ENCODE data around the gene GBX1. TPM values are rescaled to one million over a fixed set of nuclear protein-coding genes. Genes with fewer than 3 reads are reported as not detected.

GBX1 gene
- total RNA-seq, 2 donors from 2014 or later: not detected

GRCh38 chr7:151124899-151125399, 42.5 kb downstream of the GBX1 start:
- Histone ChIP-seq H3K4me1 (ENCODE audit: control insufficient read depth in 1 of 2, low read depth in 2 of 2) (peaks cover 0 to 8% of the 10 kb centered on the region in 2 donors), H3K36me3 (peaks cover 25% of the 10 kb centered on the region), H3K27ac (no peak overlapping the region), H3K4me3 (peak overlapping the region; percentile 72), H3K27me3 (replicated peaks; ENCODE audit: insufficient read depth) (no peaks in the 10 kb centered on the region), H3K9me3 (no peaks in the 10 kb centered on the region)
- ATAC-seq (ENCODE audit: insufficient number of reproducible peaks, low FRiP score, low read depth) (no peak), DNase-seq (ENCODE audit: low spot score) (no peak)
- TF ChIP-seq, protein P1, sequence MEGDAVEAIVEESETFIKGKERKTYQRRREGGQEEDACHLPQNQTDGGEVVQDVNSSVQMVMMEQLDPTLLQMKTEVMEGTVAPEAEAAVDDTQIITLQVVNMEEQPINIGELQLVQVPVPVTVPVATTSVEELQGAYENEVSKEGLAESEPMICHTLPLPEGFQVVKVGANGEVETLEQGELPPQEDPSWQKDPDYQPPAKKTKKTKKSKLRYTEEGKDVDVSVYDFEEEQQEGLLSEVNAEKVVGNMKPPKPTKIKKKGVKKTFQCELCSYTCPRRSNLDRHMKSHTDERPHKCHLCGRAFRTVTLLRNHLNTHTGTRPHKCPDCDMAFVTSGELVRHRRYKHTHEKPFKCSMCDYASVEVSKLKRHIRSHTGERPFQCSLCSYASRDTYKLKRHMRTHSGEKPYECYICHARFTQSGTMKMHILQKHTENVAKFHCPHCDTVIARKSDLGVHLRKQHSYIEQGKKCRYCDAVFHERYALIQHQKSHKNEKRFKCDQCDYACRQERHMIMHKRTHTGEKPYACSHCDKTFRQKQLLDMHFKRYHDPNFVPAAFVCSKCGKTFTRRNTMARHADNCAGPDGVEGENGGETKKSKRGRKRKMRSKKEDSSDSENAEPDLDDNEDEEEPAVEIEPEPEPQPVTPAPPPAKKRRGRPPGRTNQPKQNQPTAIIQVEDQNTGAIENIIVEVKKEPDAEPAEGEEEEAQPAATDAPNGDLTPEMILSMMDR (IDR thresholded peaks at IDR 0.05): no peak

DNA sequence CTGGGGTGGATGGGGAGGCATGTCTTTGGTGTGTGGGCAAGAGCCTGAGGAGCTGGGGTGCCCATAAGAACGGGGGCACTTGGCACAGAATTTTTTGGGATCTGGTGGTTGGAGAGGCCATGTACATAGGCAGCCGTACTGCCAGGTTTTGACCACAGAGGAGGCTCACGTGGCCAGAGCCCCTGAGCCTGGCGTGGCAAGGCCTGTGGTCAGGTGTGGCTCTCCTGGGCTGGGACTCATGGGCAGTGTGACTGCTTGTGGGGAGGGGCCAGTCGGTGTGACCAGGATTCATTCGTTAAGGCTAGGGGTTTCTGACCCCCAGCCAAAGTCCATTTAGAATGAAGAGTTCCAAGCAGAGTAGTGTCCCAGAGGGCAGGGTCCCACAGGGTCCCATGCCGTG, 43.0 kb downstream of the GBX1 start:
- ATAC-seq (ENCODE audit: insufficient number of reproducible peaks, low FRiP score, low read depth) (no peak), DNase-seq (ENCODE audit: low spot score) (no peak)
- Histone ChIP-seq H3K27ac (no peak overlapping the region), H3K9me3 (no peaks in the 10 kb centered on the region), H3K4me1 (ENCODE audit: control insufficient read depth in 1 of 2, low read depth in 2 of 2) (peaks cover 0 to 8% of the 10 kb centered on the region in 2 donors), H3K27me3 (replicated peaks; ENCODE audit: insufficient read depth) (no peaks in the 10 kb centered on the region), H3K4me3 (no peak overlapping the region), H3K36me3 (peaks cover 24% of the 10 kb centered on the region)
- TF ChIP-seq, protein P1 (IDR thresholded peaks at IDR 0.05): no peak

- H3K27ac ChIP-seq: no peak overlapping the region
- DNase-seq (ENCODE audit: low spot score) (no peak), ATAC-seq (ENCODE audit: insufficient number of reproducible peaks, low FRiP score, low read depth) (peak; percentile 56)
- H3K36me3 ChIP-seq: peaks cover 30% of the 10 kb centered on the region
- H3K9me3 ChIP-seq: no peaks in the 10 kb centered on the region
- TF ChIP-seq, protein P1 (IDR thresholded peaks at IDR 0.05): peak; percentile 95
- peaks cover 0 to 8% of the 10 kb centered on the region in 2 donors for H3K4me1 ChIP-seq (ENCODE audit: control insufficient read depth in 1 of 2, low read depth in 2 of 2)
- H3K27me3 ChIP-seq (replicated peaks; ENCODE audit: insufficient read depth): no peaks in the 10 kb centered on the region
- no peak overlapping the region for H3K4me3 ChIP-seq
Measured at GRCh38 chr7:151123822-151124464, 43.6 kb downstream of the GBX1 start.

DNA sequence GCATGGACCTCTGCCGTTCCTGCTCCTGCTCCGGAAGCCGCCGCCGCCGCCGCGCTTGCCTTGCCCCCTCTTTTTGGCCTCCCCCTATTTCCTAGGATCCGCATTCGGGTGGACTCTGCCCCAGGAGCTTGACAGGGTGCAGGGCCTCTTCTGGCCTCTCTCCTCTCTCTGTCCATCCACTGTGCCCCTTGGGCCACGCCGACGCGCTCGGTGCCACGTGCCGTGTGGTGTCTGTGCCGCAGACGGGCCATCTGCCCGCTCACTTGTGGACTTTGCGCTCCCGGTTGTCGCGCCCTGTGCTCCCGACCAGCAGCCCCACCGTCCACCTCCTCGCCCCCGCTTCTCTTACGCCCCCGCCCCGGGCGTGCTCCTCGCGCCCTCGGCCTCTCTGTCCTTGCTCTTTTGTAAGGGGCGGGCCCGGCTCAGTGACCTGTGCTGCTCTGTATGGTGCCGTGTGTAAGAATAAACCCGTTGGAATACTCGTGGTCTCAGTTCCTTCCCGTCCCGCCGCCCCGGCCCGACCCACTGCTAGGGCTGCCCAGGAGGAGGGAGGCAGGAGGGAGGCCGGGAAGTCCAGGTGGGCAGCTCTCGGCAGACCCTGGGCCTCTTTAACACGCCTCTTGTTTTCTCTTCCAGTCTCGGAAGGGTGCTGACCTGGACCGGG, 44.2 kb downstream of the GBX1 start:
- H3K4me3 ChIP-seq: no peak overlapping the region
- peaks cover 30% of the 10 kb centered on the region for H3K36me3 ChIP-seq
- peaks cover 0 to 8% of the 10 kb centered on the region in 2 donors for H3K4me1 ChIP-seq (ENCODE audit: control insufficient read depth in 1 of 2, low read depth in 2 of 2)
- TF ChIP-seq, protein P1 (IDR thresholded peaks at IDR 0.05): no peak
- no peak overlapping the region for H3K27ac ChIP-seq
- ATAC-seq (ENCODE audit: insufficient number of reproducible peaks, low FRiP score, low read depth) (no peak), DNase-seq (ENCODE audit: low spot score) (no peak)
- no peaks in the 10 kb centered on the region for H3K9me3 ChIP-seq
- H3K27me3 ChIP-seq (replicated peaks; ENCODE audit: insufficient read depth): no peaks in the 10 kb centered on the region

- Histone ChIP-seq H3K27me3 (replicated peaks; ENCODE audit: insufficient read depth) (no peaks in the 10 kb centered on the region), H3K9me3 (no peaks in the 10 kb centered on the region), H3K4me3 (no peak overlapping the region), H3K4me1 (ENCODE audit: control insufficient read depth in 1 of 2, low read depth in 2 of 2) (peaks cover 0 to 8% of the 10 kb centered on the region in 2 donors), H3K27ac (no peak overlapping the region), H3K36me3 (peaks cover 30% of the 10 kb centered on the region)
- ATAC-seq (ENCODE audit: insufficient number of reproducible peaks, low FRiP score, low read depth): no peak
- TF ChIP-seq, protein P1 (IDR thresholded peaks at IDR 0.05): no peak
- DNase-seq (ENCODE audit: low spot score): no peak
Measured at GRCh38 chr7:151122796-151123157, 44.7 kb downstream of the GBX1 start.

Data from thoracic aorta (tissue), 2 donors.